DND-41 (cell line): ENCODE results near the gene TRAPPC2.

Source experiments
- EZH2 ChIP-seq: IDR thresholded peaks from 3 replicates; pipeline ENCODE4 v1.6.1; 2012; ENCODE audit warnings: borderline replicate concordance, low read depth, mild to moderate bottlenecking, moderate library complexity, low read length, inconsistent platforms; ENCODE audit not compliant: severe bottlenecking
- TF ChIP-seq, protein P1 (sequence below): IDR thresholded peaks from 2 replicates; pipeline ENCODE4 v1.5.1; 2012; ENCODE audit warnings: borderline replicate concordance, low read length, moderate library complexity, mild to moderate bottlenecking; ENCODE audit not compliant: poor library complexity, severe bottlenecking; ENCODE audit errors: extremely low read depth

GRCh38 chrX:13699183-13699826, 35.1 kb downstream of the TRAPPC2 start:
- TF ChIP-seq, protein P1, sequence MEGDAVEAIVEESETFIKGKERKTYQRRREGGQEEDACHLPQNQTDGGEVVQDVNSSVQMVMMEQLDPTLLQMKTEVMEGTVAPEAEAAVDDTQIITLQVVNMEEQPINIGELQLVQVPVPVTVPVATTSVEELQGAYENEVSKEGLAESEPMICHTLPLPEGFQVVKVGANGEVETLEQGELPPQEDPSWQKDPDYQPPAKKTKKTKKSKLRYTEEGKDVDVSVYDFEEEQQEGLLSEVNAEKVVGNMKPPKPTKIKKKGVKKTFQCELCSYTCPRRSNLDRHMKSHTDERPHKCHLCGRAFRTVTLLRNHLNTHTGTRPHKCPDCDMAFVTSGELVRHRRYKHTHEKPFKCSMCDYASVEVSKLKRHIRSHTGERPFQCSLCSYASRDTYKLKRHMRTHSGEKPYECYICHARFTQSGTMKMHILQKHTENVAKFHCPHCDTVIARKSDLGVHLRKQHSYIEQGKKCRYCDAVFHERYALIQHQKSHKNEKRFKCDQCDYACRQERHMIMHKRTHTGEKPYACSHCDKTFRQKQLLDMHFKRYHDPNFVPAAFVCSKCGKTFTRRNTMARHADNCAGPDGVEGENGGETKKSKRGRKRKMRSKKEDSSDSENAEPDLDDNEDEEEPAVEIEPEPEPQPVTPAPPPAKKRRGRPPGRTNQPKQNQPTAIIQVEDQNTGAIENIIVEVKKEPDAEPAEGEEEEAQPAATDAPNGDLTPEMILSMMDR: no peak
- no peak for TF ChIP-seq EZH2
